MV-4-11 (cell line): Measurements from ENCODE around the gene GRID1.

ENCODE experiments used
- DNase-seq: peaks from one replicate; lab custom pipeline; 2025; lab: John Stamatoyannopoulos, UW

GRID1 gene

GRCh38 chr10:86211691-86212390, 154.8 kb downstream of the GRID1 start:
- DNase-seq: no peak

- no peak for DNase-seq
These were observed 156.2 kb downstream of the GRID1 start for GRCh38 chr10:86210416-86210815.

GRCh38 chr10:86209726-86210125, 156.9 kb downstream of the GRID1 start:
- no peak for DNase-seq

GRCh38 chr10:86207226-86207625, 159.4 kb downstream of the GRID1 start:
- DNase-seq: no peak

- no peak for DNase-seq
These were observed 160.4 kb downstream of the GRID1 start for GRCh38 chr10:86206240-86206579.

GRCh38 chr10:86205306-86206239, 161.0 kb downstream of the GRID1 start:
- DNase-seq: no peak

GRCh38 chr10:86204421-86205305, 161.9 kb downstream of the GRID1 start:
- DNase-seq: no peak

GRCh38 chr10:86203162-86203905, 163.3 kb downstream of the GRID1 start:
- DNase-seq: peak; percentile 24

- no peak for DNase-seq
These were observed 164.3 kb downstream of the GRID1 start for GRCh38 chr10:86202226-86202735.

GRCh38 chr10:86200867-86201266, 165.7 kb downstream of the GRID1 start:
- DNase-seq: no peak

- no peak for DNase-seq
These were observed 166.3 kb downstream of the GRID1 start for GRCh38 chr10:86200269-86200668.

GRCh38 chr10:86199041-86199440, 167.6 kb downstream of the GRID1 start:
- peak; percentile 51 for DNase-seq

- no peak for DNase-seq
These were observed 168.3 kb downstream of the GRID1 start for GRCh38 chr10:86198271-86198670.

GRCh38 chr10:86197166-86197790, 169.3 kb downstream of the GRID1 start:
- no peak for DNase-seq

- DNase-seq: no peak
These were observed 171.0 kb downstream of the GRID1 start for GRCh38 chr10:86195521-86196157.

GRCh38 chr10:86194684-86195083, 171.9 kb downstream of the GRID1 start:
- no peak for DNase-seq

GRCh38 chr10:86193841-86194240, 172.8 kb downstream of the GRID1 start:
- DNase-seq: peak; percentile 4

GRCh38 chr10:86192691-86193090, 173.9 kb downstream of the GRID1 start:
- no peak for DNase-seq

- no peak for DNase-seq
These were observed 174.4 kb downstream of the GRID1 start for GRCh38 chr10:86192147-86192546.

- DNase-seq: no peak
These were observed 174.9 kb downstream of the GRID1 start for GRCh38 chr10:86191686-86192085.
